ENCODE measurements around the gene IL12B.
"Not testable (repeated sequence)": the region's sequence is repeated elsewhere in the genome, so short reads cannot be mapped to it uniquely, and the experiment has no call there.

IL12B gene

DNA sequence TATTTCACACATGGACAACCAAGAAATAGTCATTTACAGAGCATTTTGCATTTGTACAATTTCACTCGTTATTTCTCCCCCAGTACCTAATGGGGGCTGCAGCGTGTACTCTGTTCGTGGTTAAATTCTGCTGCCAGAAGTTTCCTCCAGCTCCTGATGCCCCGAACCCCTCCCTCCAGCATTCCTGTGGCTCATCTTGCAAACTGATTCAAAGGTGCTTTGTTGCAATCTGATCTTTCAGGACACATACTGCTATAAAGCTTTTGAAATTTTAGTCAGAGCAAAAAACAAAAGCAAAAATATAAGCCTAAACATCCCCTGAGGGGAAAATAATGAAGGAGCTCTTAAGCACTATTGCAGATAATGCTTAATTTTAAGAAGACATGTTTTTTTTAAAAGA is 39.5 kb downstream of the IL12B start:
- DNase-seq, result no peak

DNA sequence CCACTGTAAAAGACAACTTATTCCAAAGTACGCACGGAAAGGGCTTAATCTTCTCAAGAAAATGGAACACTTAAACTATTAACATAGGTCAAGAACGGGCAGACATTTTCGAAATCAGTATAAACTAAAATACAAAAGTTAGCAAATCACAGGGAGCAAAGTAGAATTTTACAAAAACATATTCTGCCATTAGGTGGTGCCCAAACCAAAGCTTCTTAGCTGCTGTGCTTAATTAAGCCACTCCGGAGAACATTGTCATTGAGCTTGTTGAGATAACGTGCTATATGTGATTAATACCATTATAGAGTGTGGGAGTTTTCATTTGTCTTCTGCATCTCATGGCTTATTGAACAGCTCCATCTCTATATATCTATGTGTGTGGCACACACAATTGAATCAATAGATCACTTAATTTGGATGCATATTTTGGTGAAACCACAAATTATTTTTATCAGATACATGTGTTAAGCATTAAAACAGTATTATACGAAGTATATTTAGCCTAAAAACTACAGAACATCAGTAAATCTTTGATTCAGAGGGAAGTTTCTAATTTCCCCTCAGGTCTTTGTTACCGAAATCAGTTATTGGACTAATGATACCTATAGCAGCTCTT is 43.8 kb downstream of the IL12B start:
- DNase-seq, result no peak

DNA sequence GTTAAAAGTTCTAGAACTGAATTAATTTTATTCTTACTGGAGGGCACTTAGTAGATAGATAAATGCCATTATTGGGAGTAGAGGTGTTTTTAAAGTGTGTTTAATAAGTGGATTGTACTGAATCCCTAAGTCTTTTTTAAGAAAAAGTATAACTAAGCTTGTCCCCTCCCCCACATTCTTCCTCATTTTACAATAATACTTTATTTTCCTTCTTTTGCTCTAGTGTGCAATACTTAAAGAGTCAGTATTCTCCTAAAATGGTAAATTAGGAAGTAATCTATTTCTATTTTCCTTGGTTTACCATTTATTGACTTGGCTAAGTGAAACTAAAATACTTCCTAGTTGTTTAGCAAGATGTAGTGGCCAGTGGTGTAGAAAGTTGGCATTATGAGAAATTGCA is 55.6 kb downstream of the IL12B start:
- DNase-seq, result no peak

DNA sequence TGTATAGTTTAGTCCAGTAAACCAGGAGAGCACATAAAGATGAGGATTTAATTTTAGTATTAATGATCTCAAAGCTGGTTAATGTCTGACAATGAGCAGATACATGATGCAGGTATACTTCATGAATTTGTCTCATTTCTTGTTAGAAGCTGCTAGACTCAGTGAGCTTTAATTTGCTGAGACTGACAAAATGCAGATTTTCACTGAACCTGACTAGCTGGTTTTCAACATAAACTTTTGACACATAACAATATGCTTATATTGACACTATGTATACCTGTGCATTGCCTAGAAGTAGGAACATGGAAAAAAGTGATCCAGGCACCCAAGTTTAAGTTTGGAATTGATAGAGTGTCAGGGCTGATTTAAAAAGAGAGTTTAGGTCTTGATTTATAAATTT is 56.4 kb downstream of the IL12B start:
- no peak for DNase-seq

DNA sequence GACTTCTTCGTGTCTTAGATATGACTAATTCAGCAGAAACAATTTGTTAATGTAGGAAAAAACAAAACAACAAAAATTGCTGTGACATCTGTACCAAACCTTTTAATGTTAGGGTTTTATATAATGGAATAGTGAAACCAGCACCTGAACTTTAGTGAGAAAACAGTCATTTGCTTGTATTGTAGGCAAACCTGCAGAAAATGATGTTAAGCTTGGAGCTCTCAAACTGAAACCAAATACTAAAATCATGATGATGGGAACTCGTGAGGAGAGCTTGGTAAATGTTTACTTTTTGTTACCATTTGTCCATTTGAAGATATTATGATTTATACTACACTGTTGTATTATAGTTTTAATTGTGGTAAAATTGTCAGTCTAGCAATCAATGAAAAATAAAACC is 60.6 kb downstream of the IL12B start:
- no peak for DNase-seq

DNA sequence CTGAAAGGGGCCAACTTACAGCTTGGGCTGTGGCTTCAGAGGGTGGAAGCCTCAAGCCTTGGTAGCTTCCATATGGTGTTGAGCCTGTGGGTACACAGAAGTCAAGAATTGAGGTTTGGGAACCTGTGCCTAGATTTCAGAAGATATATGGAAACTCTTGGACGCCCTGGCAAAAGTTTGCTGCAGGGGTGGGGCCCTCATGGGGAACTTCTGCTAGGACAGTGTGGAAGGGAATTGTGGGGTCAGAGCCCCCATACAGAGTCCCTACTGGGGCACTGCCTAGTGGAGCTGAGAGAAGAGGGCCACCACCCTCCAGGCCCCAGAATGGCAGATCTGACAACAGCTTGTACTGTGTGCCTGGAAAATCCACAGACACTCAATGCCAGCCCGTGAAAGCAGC is 63.5 kb downstream of the IL12B start:
- not testable (repeated sequence) for DNase-seq

All from femur (tissue), 1 donor.